GM10266 (cell line): ENCODE results near the gene HLX.
A peak's percentile ranks its signal among the peaks of the same experiment; 100 is the strongest.

Experiments used
- DNase-seq: peaks from one replicate; pipeline ENCODE4 v3.0.0; 2012; ENCODE audit errors: extremely low spot score
- CTCF ChIP-seq: IDR thresholded peaks from 2 replicates; pipeline ENCODE4 v1.5.1; 2012; ENCODE audit warnings: mild to moderate bottlenecking, low read depth; ENCODE audit not compliant: control insufficient read depth, insufficient read depth; ENCODE audit errors: missing control alignments

The HLX gene

GRCh38 chr1:220876511-220877376 lies 2.5 kb upstream of the HLX start:
- no peak for DNase-seq
- no peak for TF ChIP-seq CTCF

GRCh38 chr1:220877377-220878095 lies 1.7 kb upstream of the HLX start:
- no peak for DNase-seq
- no peak for TF ChIP-seq CTCF

- TF ChIP-seq CTCF, result no peak
- peak; percentile 37 for DNase-seq
Measured at GRCh38 chr1:220878191-220879075, 810 bp upstream of the HLX start.

GRCh38 chr1:220879509-220880361 lies 492 bp downstream of the HLX start:
- peak; percentile 66 for DNase-seq
- no peak for TF ChIP-seq CTCF

GRCh38 chr1:220880362-220880670 lies 1.1 kb downstream of the HLX start:
- no peak for TF ChIP-seq CTCF
- DNase-seq, result no peak

GRCh38 chr1:220880726-220881506 lies 1.7 kb downstream of the HLX start:
- no peak for TF ChIP-seq CTCF
- DNase-seq, result peak; percentile 46
